ENCODE data around the gene BRIP1.

DNA sequence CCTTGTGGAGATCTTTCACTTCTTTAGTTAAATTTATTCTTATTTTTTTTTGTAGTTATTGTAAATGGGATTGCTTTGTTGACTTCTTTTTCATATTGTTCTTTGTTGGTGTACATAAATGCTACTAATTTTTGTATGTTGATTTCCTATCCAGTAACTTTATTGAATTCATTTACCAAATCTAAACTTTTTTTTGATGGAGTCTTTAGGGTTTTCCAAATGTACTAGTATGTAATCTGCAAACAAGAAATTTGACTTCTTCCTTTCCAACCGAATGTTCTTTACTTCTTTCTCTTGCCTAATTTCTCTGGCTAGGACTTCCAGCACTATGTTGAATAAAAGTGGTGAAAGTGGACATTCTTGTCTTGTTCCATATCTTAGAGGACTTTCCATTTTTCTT lies 230.5 kb downstream of the BRIP1 start:
- no peak for TF ChIP-seq POLR2A (IDR thresholded peaks at IDR 0.05; ENCODE audit: low read depth, low read length)
- no peak for TF ChIP-seq POLR2AphosphoS5 (IDR thresholded peaks at IDR 0.05; ENCODE audit: low read depth, low read length)
